DOHH2 (cell line): ENCODE measurements around the gene GRAMD2B.
"Not testable (repeated sequence)": the region's sequence is repeated elsewhere in the genome, so short reads cannot be mapped to it uniquely, and the experiment has no call there.

Experiments
- H3F3A ChIP-seq: fragments of 200-600 bp; sonication (generic), shearing (Covaris generic); 2 replicates; pipeline ENCODE4 v1.6.0; 2016; ENCODE audit warnings: antibody characterized with exemption, mild to moderate bottlenecking; ENCODE audit not compliant: control insufficient read depth, insufficient read depth
- H3K27ac ChIP-seq: fragments of 200-600 bp; sonication (generic); 2 replicates; pipeline ENCODE4 v1.5.1; 2014; ENCODE audit warnings: low read depth, mild to moderate bottlenecking, low read length, moderate library complexity
- H3K27me3 ChIP-seq: fragments of 200-600 bp; sonication (generic); 2 replicates; pipeline ENCODE4 v1.6.1; 2014; ENCODE audit warnings: mild to moderate bottlenecking, low read length, mixed read lengths; ENCODE audit not compliant: control insufficient read depth
- H3K36me3 ChIP-seq: fragments of 200-600 bp; sonication (generic); 2 replicates; pipeline ENCODE4 v1.6.1; 2014; ENCODE audit warnings: mild to moderate bottlenecking, low read length, moderate library complexity, mixed read lengths; ENCODE audit not compliant: control insufficient read depth
- H3K4me1 ChIP-seq: fragments of 200-600 bp; sonication (generic); 2 replicates; pipeline ENCODE4 v1.6.1; 2014; ENCODE audit warnings: mild to moderate bottlenecking, low read length, mixed read lengths; ENCODE audit not compliant: control insufficient read depth
- H3K4me2 ChIP-seq: fragments of 200-600 bp; sonication (generic); 2 replicates; pipeline ENCODE4 v1.6.0; 2014; ENCODE audit warnings: mild to moderate bottlenecking, low read length, moderate library complexity
- H3K4me3 ChIP-seq: fragments of 200-600 bp; sonication (generic); 2 replicates; pipeline ENCODE4 v1.5.1; 2014; ENCODE audit warnings: mild to moderate bottlenecking, low read length, mixed read lengths
- H3K79me2 ChIP-seq: fragments of 200-600 bp; sonication (generic); 2 replicates; pipeline ENCODE4 v1.6.1; 2014; ENCODE audit warnings: mild to moderate bottlenecking, low read length, mixed read lengths; ENCODE audit not compliant: control insufficient read depth
- H3K9me2 ChIP-seq: fragments of 200-600 bp; sonication (generic); replicated peaks from 2 replicates; pipeline ENCODE4 v1.6.1; 2014; ENCODE audit warnings: mild to moderate bottlenecking, low read length, mixed read lengths; ENCODE audit not compliant: control insufficient read depth
- H3K9me3 ChIP-seq: fragments of 200-600 bp; sonication (generic); 2 replicates; pipeline ENCODE4 v1.6.1; 2014; ENCODE audit warnings: antibody characterized with exemption, low read length, mixed read lengths; ENCODE audit not compliant: control insufficient read depth, insufficient read depth
- H4K20me1 ChIP-seq: fragments of 200-600 bp; sonication (generic); 2 replicates; pipeline ENCODE4 v1.6.0; 2014; ENCODE audit warnings: low read depth, mild to moderate bottlenecking, antibody characterized with exemption, low read length, moderate library complexity; ENCODE audit not compliant: control insufficient read depth, insufficient read depth
- EZH2phosphoT487 ChIP-seq: fragments of 200-600 bp; sonication (generic); IDR thresholded peaks from 2 replicates; pipeline ENCODE4 v1.6.1; 2017; ENCODE audit warnings: borderline replicate concordance, mild to moderate bottlenecking, antibody characterized with exemption, low read length, moderate library complexity, mixed read lengths
- TF ChIP-seq, protein P1 (sequence below): fragments of 200-600 bp; sonication (generic); IDR thresholded peaks from one replicate; pipeline ENCODE4 v1.5.1; 2014; ENCODE audit warnings: antibody characterized with exemption, mild to moderate bottlenecking, low read depth, low read length; ENCODE audit not compliant: poor library complexity, severe bottlenecking

The GRAMD2B gene

DNA sequence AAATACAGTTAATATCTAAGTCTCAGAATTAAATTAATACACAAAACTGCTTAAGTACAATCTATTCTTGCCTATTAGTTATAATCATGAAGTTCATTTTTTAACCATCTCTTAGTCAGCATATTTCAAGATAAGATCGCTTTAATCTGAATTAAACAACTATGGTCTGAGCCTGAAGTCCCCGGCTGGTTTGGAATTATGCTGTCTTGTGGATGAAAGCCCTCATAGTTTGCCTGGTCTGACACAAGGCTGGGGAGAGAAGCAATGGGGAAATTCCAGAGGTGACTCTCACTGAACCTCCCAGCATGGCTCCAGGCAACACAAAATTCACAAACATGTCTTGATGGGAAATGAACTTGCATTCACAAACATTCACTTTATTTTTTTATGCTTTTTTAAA, 28.0 kb upstream of the GRAMD2B start:
- H3K27me3 ChIP-seq, result no peaks in the 10 kb centered on the region
- no peaks in the 10 kb centered on the region for H3K79me2 ChIP-seq
- H3K4me3 ChIP-seq, result no peak overlapping the region
- H3K9me3 ChIP-seq, result no peaks in the 10 kb centered on the region
- H3K9me2 ChIP-seq, result no peaks in the 10 kb centered on the region
- H3F3A ChIP-seq, result no peaks in the 10 kb centered on the region
- H3K4me2 ChIP-seq, result no peak overlapping the region
- H3K36me3 ChIP-seq, result no peaks in the 10 kb centered on the region
- no peaks in the 10 kb centered on the region for H4K20me1 ChIP-seq
- no peak for TF ChIP-seq EZH2phosphoT487
- TF ChIP-seq, protein P1, sequence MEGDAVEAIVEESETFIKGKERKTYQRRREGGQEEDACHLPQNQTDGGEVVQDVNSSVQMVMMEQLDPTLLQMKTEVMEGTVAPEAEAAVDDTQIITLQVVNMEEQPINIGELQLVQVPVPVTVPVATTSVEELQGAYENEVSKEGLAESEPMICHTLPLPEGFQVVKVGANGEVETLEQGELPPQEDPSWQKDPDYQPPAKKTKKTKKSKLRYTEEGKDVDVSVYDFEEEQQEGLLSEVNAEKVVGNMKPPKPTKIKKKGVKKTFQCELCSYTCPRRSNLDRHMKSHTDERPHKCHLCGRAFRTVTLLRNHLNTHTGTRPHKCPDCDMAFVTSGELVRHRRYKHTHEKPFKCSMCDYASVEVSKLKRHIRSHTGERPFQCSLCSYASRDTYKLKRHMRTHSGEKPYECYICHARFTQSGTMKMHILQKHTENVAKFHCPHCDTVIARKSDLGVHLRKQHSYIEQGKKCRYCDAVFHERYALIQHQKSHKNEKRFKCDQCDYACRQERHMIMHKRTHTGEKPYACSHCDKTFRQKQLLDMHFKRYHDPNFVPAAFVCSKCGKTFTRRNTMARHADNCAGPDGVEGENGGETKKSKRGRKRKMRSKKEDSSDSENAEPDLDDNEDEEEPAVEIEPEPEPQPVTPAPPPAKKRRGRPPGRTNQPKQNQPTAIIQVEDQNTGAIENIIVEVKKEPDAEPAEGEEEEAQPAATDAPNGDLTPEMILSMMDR, result no peak
- H3K4me1 ChIP-seq, result no peaks in the 10 kb centered on the region
- no peak overlapping the region for H3K27ac ChIP-seq

DNA sequence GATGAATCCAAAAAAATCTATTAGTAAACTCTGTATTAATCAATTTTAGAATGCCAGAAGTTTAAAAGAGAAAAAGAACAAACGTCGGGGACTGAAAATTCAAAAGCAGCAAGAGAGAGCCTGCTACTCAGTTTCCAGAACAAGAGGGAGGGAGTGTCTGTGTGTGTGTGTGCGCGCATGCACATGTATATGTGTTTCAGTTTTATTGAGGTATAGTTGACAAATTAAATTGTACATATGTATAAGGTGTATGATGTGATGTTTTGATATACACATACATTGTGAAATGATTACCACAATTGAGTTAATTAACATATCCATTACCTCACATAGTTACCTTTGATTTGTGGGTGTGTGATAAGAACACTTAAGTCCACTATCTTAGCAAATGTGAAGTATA, 27.6 kb upstream of the GRAMD2B start:
- Histone ChIP-seq H3K27ac (no peak overlapping the region), H3K27me3 (no peaks in the 10 kb centered on the region), H3K4me3 (no peak overlapping the region)

DNA sequence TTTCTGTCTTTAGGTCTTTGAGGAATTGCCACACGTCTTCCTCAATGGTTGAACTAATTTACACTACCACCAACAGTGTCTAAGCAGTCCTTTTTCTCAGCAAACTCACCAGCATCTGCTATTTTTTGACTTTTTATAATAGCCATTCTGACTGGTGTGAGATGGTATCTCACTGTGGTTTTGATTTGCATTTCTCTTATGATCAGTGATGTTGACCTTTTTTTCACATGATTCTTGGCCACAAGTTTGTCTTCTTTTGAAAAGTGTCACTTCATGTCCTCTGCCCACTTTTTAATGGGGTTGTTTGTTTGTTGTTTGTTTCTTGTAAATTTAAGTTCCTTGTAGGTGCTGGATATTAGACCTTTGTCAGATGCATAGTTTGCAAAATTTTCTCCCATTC, 26.5 kb upstream of the GRAMD2B start:
- not testable (repeated sequence) for H3K4me2 ChIP-seq, H3K4me3 ChIP-seq, H4K20me1 ChIP-seq, H3K27ac ChIP-seq, H3K79me2 ChIP-seq, H3K9me3 ChIP-seq, H3F3A ChIP-seq, H3K36me3 ChIP-seq, H3K27me3 ChIP-seq, H3K4me1 ChIP-seq, H3K9me2 ChIP-seq

More for the DNA sequence above, 27.6 kb upstream of the GRAMD2B start:
- Histone ChIP-seq H3K4me1 (no peaks in the 10 kb centered on the region), H3F3A (no peaks in the 10 kb centered on the region), H3K79me2 (no peaks in the 10 kb centered on the region), H4K20me1 (no peaks in the 10 kb centered on the region), H3K9me3 (no peaks in the 10 kb centered on the region), H3K9me2 (no peaks in the 10 kb centered on the region), H3K36me3 (no peaks in the 10 kb centered on the region), H3K4me2 (no peak overlapping the region)
- TF ChIP-seq, protein P1, result no peak
- TF ChIP-seq EZH2phosphoT487, result no peak

DNA sequence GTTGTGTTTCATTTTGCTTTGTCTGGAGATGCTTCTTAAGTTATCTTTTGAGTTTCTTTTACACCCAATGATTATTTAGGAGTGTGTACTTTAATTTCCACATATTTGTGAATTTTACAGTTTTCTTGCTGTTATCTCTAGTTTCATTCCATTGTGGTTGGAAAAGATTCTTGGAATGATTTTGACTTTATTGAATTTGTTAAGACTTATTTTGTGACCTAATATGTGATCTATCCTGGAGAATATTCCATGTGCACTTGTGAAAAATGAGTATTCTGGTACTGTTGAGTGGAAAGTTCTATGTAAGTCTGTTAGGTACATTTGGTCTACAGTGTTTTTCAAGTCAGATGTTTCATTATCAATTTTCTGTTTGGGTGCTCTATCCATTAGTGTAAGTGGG, 24.4 kb upstream of the GRAMD2B start:
- Histone ChIP-seq H3K36me3 (no peaks in the 10 kb centered on the region), H3K27ac (no peak overlapping the region), H3K9me3 (no peaks in the 10 kb centered on the region), H3K4me2 (no peak overlapping the region), H3K4me3 (no peak overlapping the region), H3K9me2 (no peaks in the 10 kb centered on the region), H3K27me3 (no peaks in the 10 kb centered on the region), H3K4me1 (no peaks in the 10 kb centered on the region), H4K20me1 (no peaks in the 10 kb centered on the region), H3K79me2 (no peaks in the 10 kb centered on the region), H3F3A (no peaks in the 10 kb centered on the region)
- no peak for TF ChIP-seq EZH2phosphoT487
- TF ChIP-seq, protein P1, result no peak
